T follicular helper cell (primary cell): ENCODE measurements around the gene LYRM4.

ENCODE experiments used
- DNase-seq: peaks from one replicate; pipeline ENCODE4 v3.0.0-alpha.2; 2020; ENCODE audit warnings: low read depth

The LYRM4 gene

GRCh38 chr6:5098501-5099270 lies 162.1 kb downstream of the LYRM4 start:
- DNase-seq, result no peak

GRCh38 chr6:5096482-5096881 lies 164.3 kb downstream of the LYRM4 start:
- DNase-seq, result no peak

GRCh38 chr6:5095236-5095635 lies 165.5 kb downstream of the LYRM4 start:
- no peak for DNase-seq

GRCh38 chr6:5094327-5094726 lies 166.4 kb downstream of the LYRM4 start:
- DNase-seq, result no peak

- DNase-seq, result no peak
These were observed 167.3 kb downstream of the LYRM4 start for GRCh38 chr6:5093231-5094015.

- no peak for DNase-seq
These were observed 169.3 kb downstream of the LYRM4 start for GRCh38 chr6:5091210-5092069.

GRCh38 chr6:5090603-5091002 lies 170.1 kb downstream of the LYRM4 start:
- DNase-seq, result no peak

GRCh38 chr6:5089481-5090438 lies 171.0 kb downstream of the LYRM4 start:
- no peak for DNase-seq

GRCh38 chr6:5088780-5089179 lies 172.0 kb downstream of the LYRM4 start:
- no peak for DNase-seq

GRCh38 chr6:5087389-5087788 lies 173.4 kb downstream of the LYRM4 start:
- DNase-seq, result no peak

GRCh38 chr6:5086294-5086890 lies 174.4 kb downstream of the LYRM4 start:
- DNase-seq, result no peak

- no peak for DNase-seq
These were observed 175.0 kb downstream of the LYRM4 start for GRCh38 chr6:5085648-5086293.

GRCh38 chr6:5084781-5085647 lies 175.7 kb downstream of the LYRM4 start, which contains the start of gene PPP1R3G:
Gene PPP1R3G, plus strand, starts transcription at chr6:5085341. Its CDS starts 145 bp downstream, at chr6:5085486.
- no peak for DNase-seq

- DNase-seq, result no peak
These were observed 176.4 kb downstream of the LYRM4 start for GRCh38 chr6:5084360-5084780.

- DNase-seq, result no peak
These were observed 176.9 kb downstream of the LYRM4 start for GRCh38 chr6:5083813-5084359.

GRCh38 chr6:5083307-5083583 lies 177.5 kb downstream of the LYRM4 start:
- no peak for DNase-seq

- no peak for DNase-seq
These were observed 178.1 kb downstream of the LYRM4 start for GRCh38 chr6:5082487-5083306.

GRCh38 chr6:5081955-5082354 lies 178.8 kb downstream of the LYRM4 start:
- DNase-seq, result no peak
